A549 (cell line): ENCODE measurements around the gene PYGO1. TPM values are rescaled to one million over a fixed set of nuclear protein-coding genes. Genes with fewer than 3 reads are reported as not detected.
A peak's percentile ranks its signal among the peaks of the same experiment; 100 is the strongest.

Source experiments
- ATAC-seq, 2 experiments: fragments of 200-7000 bp in 1 of 2; fragments of >200 bp in 1 of 2; cut with Nextera tagmentation in 1 of 2; cut with Tn5 transposase in 1 of 2; 3 replicates each; pipeline versions ENCODE4 v1.8.0 to v1.9.1; 2018 to 2020; ENCODE audit warnings: mild to moderate bottlenecking in 1 of 2, moderate library complexity in 1 of 2
- CTCF ChIA-PET: fragments of 300-600 bp; sonication (Branson Sonifier 250); formaldehyde crosslinking; extraction: SDS; loops from one replicate; lab custom pipeline; 2021; ENCODE audit warnings: antibody characterized with exemption, inconsistent platforms; lab: Yijun Ruan, JAX
- POLR2A ChIA-PET: fragments of 350-600 bp; formaldehyde crosslinking; extraction: SDS; loops from one replicate; lab custom pipeline; 2021; ENCODE audit warnings: antibody characterized with exemption, inconsistent platforms; lab: Yijun Ruan, JAX
- DNase-seq, 2 experiments: peaks; one replicate each; pipeline versions ENCODE4 v3.0.0 to v3.0.0-alpha.2; 2011 to 2016; ENCODE audit warnings: low read depth in 1 of 2, low spot score in 1 of 2
- FAIRE-seq: peaks from 2 replicates; lab custom pipeline; 2011; peaks lifted over from hg19 to GRCh38; lab: Jason Lieb, UNC
- H3K27ac ChIP-seq, 2 experiments: fragments of >200 bp; sonication (Bioruptor Twin); formaldehyde crosslinking; 3 replicates each; pipeline ENCODE4 v1.5.1; 2016 to 2017
- H3K4me1 ChIP-seq: fragments of >200 bp; sonication (Bioruptor Twin); formaldehyde crosslinking; 3 replicates; pipeline ENCODE4 v1.6.1; 2016
- H3K4me2 ChIP-seq: fragments of >200 bp; sonication (Bioruptor Twin); formaldehyde crosslinking; 3 replicates; pipeline ENCODE4 v1.6.1; 2016
- H3K4me3 ChIP-seq: fragments of >200 bp; sonication (Bioruptor Twin); formaldehyde crosslinking; 3 replicates; pipeline ENCODE4 v1.5.1; 2016
- H3K9me3 ChIP-seq: fragments of >200 bp; sonication (Bioruptor Twin); formaldehyde crosslinking; 3 replicates; pipeline ENCODE4 v1.6.1; 2016
- BHLHE40 ChIP-seq: IDR thresholded peaks from 2 replicates; pipeline ENCODE4 v1.6.1; 2012; ENCODE audit warnings: low read depth, low read length, inconsistent platforms
- E2F6 ChIP-seq: IDR thresholded peaks from 2 replicates; pipeline ENCODE4 v1.6.1; 2012; ENCODE audit warnings: low read depth, borderline replicate concordance
- EHF ChIP-seq: fragments of 250-450 bp; sonication (Bioruptor Pico); IDR thresholded peaks from 2 replicates; pipeline ENCODE4 v1.5.0; 2020; ENCODE audit warnings: mild to moderate bottlenecking
- GATA3 ChIP-seq: IDR thresholded peaks from 2 replicates; pipeline ENCODE4 v1.6.1; 2012; ENCODE audit warnings: borderline replicate concordance
- HDAC2 ChIP-seq: fragments of 200-600 bp; sonication (generic); IDR thresholded peaks from 2 replicates; pipeline ENCODE4 v1.6.1; 2016
- HEYL ChIP-seq: fragments of 250-450 bp; sonication (Bioruptor Pico); IDR thresholded peaks from 2 replicates; pipeline ENCODE4 v1.8.0; 2021; ENCODE audit warnings: mild to moderate bottlenecking, moderate library complexity
- HOXA7 ChIP-seq: fragments of 250-450 bp; sonication (Bioruptor Pico); IDR thresholded peaks from 2 replicates; pipeline ENCODE4 v1.5.0; 2020; ENCODE audit warnings: mild to moderate bottlenecking, moderate library complexity
- HOXB5 ChIP-seq: fragments of 250-450 bp; sonication (Bioruptor Pico); IDR thresholded peaks from 2 replicates; pipeline ENCODE4 v1.5.0; 2020; ENCODE audit warnings: mild to moderate bottlenecking, moderate library complexity
- JUN ChIP-seq, 2 experiments: fragments of >200 bp; sonication (Bioruptor Twin); formaldehyde crosslinking; IDR thresholded peaks; 2 replicates in 1 of 2; 3 replicates in 1 of 2; pipeline ENCODE4 v1.6.1; 2016 to 2017
- MAZ ChIP-seq: fragments of 150-350 bp; IDR thresholded peaks from 2 replicates; pipeline ENCODE4 v1.6.1; 2014; ENCODE audit warnings: antibody characterized with exemption, low read depth, low read length, borderline replicate concordance
- MYC ChIP-seq: IDR thresholded peaks from 2 replicates; pipeline ENCODE4 v1.6.1; 2012; ENCODE audit warnings: mild to moderate bottlenecking, inconsistent platforms, low read length, improper control_type of control experiment, borderline replicate concordance
- NPAS2 ChIP-seq: fragments of 250-450 bp; sonication (Bioruptor Pico); IDR thresholded peaks from 2 replicates; pipeline ENCODE4 v1.8.0; 2022; ENCODE audit warnings: mild to moderate bottlenecking, moderate library complexity, borderline replicate concordance
- PBX3 ChIP-seq: IDR thresholded peaks from 2 replicates; pipeline ENCODE4 v1.6.1; 2012
- PHF8 ChIP-seq: fragments of 200-600 bp; sonication (generic); IDR thresholded peaks from 2 replicates; pipeline ENCODE4 v1.6.1; 2016; ENCODE audit warnings: low read depth, mild to moderate bottlenecking, antibody characterized with exemption, moderate library complexity, borderline replicate concordance
- RARB ChIP-seq: fragments of 250-450 bp; sonication (Bioruptor Pico); IDR thresholded peaks from 2 replicates; pipeline ENCODE4 v1.8.0; 2021; ENCODE audit warnings: mild to moderate bottlenecking, moderate library complexity
- RFX5 ChIP-seq: fragments of 450-650 bp; IDR thresholded peaks from 2 replicates; pipeline ENCODE4 v1.7.1; 2014; ENCODE audit warnings: antibody characterized with exemption, mild to moderate bottlenecking, moderate library complexity
- RNF2 ChIP-seq: fragments of 200-600 bp; sonication (generic); IDR thresholded peaks from 2 replicates; pipeline ENCODE4 v1.6.1; 2016; ENCODE audit warnings: low read depth, mild to moderate bottlenecking, antibody characterized with exemption, moderate library complexity, borderline replicate concordance
- USF2 ChIP-seq: fragments of 450-650 bp; IDR thresholded peaks from 2 replicates; pipeline ENCODE4 v1.6.1; 2014; ENCODE audit warnings: antibody characterized with exemption
- WGBS: methylation state at CpG from one replicate; pipeline ENCODE4 v1.1.6; 2017; ENCODE audit errors: missing lambda C conversion rate; 5-methylcytosine and 5-hydroxymethylcytosine counted together
- polyA plus RNA-seq, 4 experiments: library from polyadenylated mRNA; depleted of rRNA in 3 of 4; stranded (reverse); fragments of >200 nt; fragmentation: RNase III in 1 of 4; extraction: RNeasy Plus Mini Kit Qiagen cat#74134 plus additional on column Dnase treatment in 1 of 4; gene quantifications; 2 replicates in 3 of 4; 3 replicates in 1 of 4; pipeline ENCODE4 v1.2.3, GENCODE V29; 2011 to 2017
- TF ChIP-seq, protein P1 (sequence below): fragments of 250-450 bp; sonication (Bioruptor Pico); IDR thresholded peaks from 2 replicates; pipeline ENCODE4 v1.5.0; 2021; ENCODE audit warnings: mild to moderate bottlenecking, moderate library complexity, borderline replicate concordance

Gene PYGO1
- polyA plus RNA-seq, 2 of the 4 experiments (the other 2 are of a cell fraction), result 6.6 to 13.9 TPM

- Histone ChIP-seq H3K27ac (no peak overlapping the region), H3K4me2 (no peak overlapping the region), H3K4me1 (no peaks in the 10 kb centered on the region), H3K4me3 (no peak overlapping the region), H3K9me3 (peaks cover 21% of the 10 kb centered on the region; the same call in 2 of the 3 replicates)
- CTCF ChIA-PET, result interaction anchor here (1.3 kb wide), 1 partner anchor 39 kb away, joined by 4 read pairs; no protein-coding TSS in a partner anchor
- FAIRE-seq, result no peak
- DNase-seq, result no peak
- POLR2A ChIA-PET, result no interaction called here
- WGBS, result 95% methylated on average over 2 of the region's 2 CpGs
- ATAC-seq, result peak; percentile 83 to 86; a peak in 5 of 6 replicates
- TF ChIP-seq RFX5 (no peak), JUN (IDR thresholded peaks at IDR 0.05) (no peak), RNF2 (no peak), EHF (CRISPR knock-in tag) (no peak), RARB (CRISPR knock-in tag) (no peak), BHLHE40 (no peak), E2F6 (no peak), HOXA7 (CRISPR knock-in tag) (no peak), GATA3 (no peak)
- TF ChIP-seq, protein P1, sequence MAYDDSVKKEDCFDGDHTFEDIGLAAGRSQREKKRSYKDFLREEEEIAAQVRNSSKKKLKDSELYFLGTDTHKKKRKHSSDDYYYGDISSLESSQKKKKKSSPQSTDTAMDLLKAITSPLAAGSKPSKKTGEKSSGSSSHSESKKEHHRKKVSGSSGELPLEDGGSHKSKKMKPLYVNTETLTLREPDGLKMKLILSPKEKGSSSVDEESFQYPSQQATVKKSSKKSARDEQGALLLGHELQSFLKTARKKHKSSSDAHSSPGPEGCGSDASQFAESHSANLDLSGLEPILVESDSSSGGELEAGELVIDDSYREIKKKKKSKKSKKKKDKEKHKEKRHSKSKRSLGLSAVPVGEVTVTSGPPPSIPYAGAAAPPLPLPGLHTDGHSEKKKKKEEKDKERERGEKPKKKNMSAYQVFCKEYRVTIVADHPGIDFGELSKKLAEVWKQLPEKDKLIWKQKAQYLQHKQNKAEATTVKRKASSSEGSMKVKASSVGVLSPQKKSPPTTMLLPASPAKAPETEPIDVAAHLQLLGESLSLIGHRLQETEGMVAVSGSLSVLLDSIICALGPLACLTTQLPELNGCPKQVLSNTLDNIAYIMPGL, result no peak
These were observed 23.6 kb downstream of the PYGO1 start for GRCh38 chr15:55564347-55565145.

DNA sequence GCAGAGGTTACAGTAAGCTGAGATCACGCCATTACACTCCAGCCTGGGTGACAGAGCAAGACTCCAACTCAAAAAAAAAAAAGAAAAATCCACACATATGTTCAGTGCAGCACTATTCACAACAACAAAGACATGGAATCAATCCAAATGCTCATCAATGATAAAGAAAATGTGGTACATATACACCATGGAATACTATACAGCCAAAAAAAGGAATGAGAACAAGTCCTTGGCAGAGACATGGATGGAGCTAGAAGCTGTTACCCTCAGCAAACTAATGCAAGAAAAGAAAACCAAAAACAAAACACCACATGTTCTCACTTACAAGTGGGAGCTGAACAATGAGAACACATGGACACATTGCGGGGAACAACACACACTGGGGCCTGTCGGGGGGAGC, 25.5 kb downstream of the PYGO1 start:
- POLR2A ChIA-PET, result no interaction called here
- Histone ChIP-seq H3K27ac (no peak overlapping the region), H3K4me1 (no peaks in the 10 kb centered on the region), H3K4me3 (no peak overlapping the region), H3K9me3 (peaks cover 21% of the 10 kb centered on the region; the same call in 2 of the 3 replicates), H3K4me2 (no peak overlapping the region)
- WGBS, result 96% methylated on average over 3 of the region's 3 CpGs
- no peak for TF ChIP-seq PBX3
- TF ChIP-seq HDAC2, result no peak
- no peak for TF ChIP-seq HEYL (CRISPR knock-in tag)
- TF ChIP-seq MYC, result no peak
- TF ChIP-seq MAZ, result no peak
- TF ChIP-seq NPAS2 (CRISPR knock-in tag), result no peak
- no peak for TF ChIP-seq HOXB5
- no peak for TF ChIP-seq USF2
- no peak for TF ChIP-seq RARB (CRISPR knock-in tag)
- no peak for TF ChIP-seq PHF8
- ATAC-seq, result no peak
- no peak for DNase-seq
- FAIRE-seq, result no peak
- CTCF ChIA-PET, result no interaction called here
